SK-N-SH treated with all-trans-retinoic acid at 6 μM for 48 hours (cell line): ENCODE measurements around the gene DNAH2.

Source experiments
- ATAC-seq: fragments of 200-7000 bp; cut with Tn5 transposase; 3 replicates; pipeline ENCODE4 v1.9.1; 2020; ENCODE audit warnings: mild to moderate bottlenecking, moderate library complexity
- BACH2 ChIP-seq: fragments of 250-450 bp; sonication (Bioruptor Pico); IDR thresholded peaks from 2 replicates; pipeline ENCODE4 v1.9.0; 2021; ENCODE audit warnings: mild to moderate bottlenecking, borderline replicate concordance
- CREB5 ChIP-seq: fragments of 250-450 bp; sonication (Bioruptor Pico); IDR thresholded peaks from 2 replicates; pipeline ENCODE4 v1.5.1; 2020; ENCODE audit warnings: low read depth, mild to moderate bottlenecking, moderate library complexity
- CSDC2 ChIP-seq: fragments of 250-450 bp; sonication (Bioruptor Pico); IDR thresholded peaks from 2 replicates; pipeline ENCODE4 v1.5.0; 2020; ENCODE audit warnings: mild to moderate bottlenecking, moderate library complexity
- ESRRG ChIP-seq: fragments of 250-450 bp; sonication (Bioruptor Pico); IDR thresholded peaks from 2 replicates; pipeline ENCODE4 v1.6.1; 2021; ENCODE audit warnings: mild to moderate bottlenecking
- GLIS3 ChIP-seq: fragments of 250-450 bp; sonication (Bioruptor Pico); IDR thresholded peaks from 2 replicates; pipeline ENCODE4 v1.5.0; 2020; ENCODE audit warnings: mild to moderate bottlenecking, moderate library complexity
- ISL1 ChIP-seq: fragments of 250-450 bp; sonication (Bioruptor Pico); IDR thresholded peaks from 2 replicates; pipeline ENCODE4 v2.1.2; 2022; ENCODE audit warnings: mild to moderate bottlenecking, moderate library complexity
- OSR1 ChIP-seq: fragments of 250-450 bp; sonication (Bioruptor Pico); IDR thresholded peaks from 2 replicates; pipeline ENCODE4 v1.8.0; 2022; ENCODE audit warnings: moderate library complexity, mild to moderate bottlenecking, inconsistent platforms
- PATZ1 ChIP-seq: fragments of 250-450 bp; sonication (Bioruptor Pico); IDR thresholded peaks from 2 replicates; pipeline ENCODE4 v1.8.0; 2020; ENCODE audit warnings: mild to moderate bottlenecking, moderate library complexity, borderline replicate concordance
- PPARA ChIP-seq: fragments of 250-450 bp; sonication (Bioruptor Pico); IDR thresholded peaks from 2 replicates; pipeline ENCODE4 v1.5.0; 2020; ENCODE audit warnings: mild to moderate bottlenecking, borderline replicate concordance
- RARB ChIP-seq: fragments of 250-450 bp; sonication (Bioruptor Pico); IDR thresholded peaks from 2 replicates; pipeline ENCODE4 v1.8.0; 2021; ENCODE audit warnings: mild to moderate bottlenecking, moderate library complexity
- SNAI2 ChIP-seq: fragments of 250-450 bp; sonication (Bioruptor Pico); IDR thresholded peaks from 2 replicates; pipeline ENCODE4 v1.5.0; 2020; ENCODE audit warnings: mild to moderate bottlenecking, moderate library complexity
- TCF4 ChIP-seq: fragments of 250-450 bp; sonication (Bioruptor Pico); IDR thresholded peaks from 2 replicates; pipeline ENCODE4 v1.8.0; 2021; ENCODE audit warnings: mild to moderate bottlenecking, moderate library complexity, borderline replicate concordance
- TOX ChIP-seq: fragments of 250-450 bp; sonication (Bioruptor Pico); IDR thresholded peaks from 2 replicates; pipeline ENCODE4 v1.8.0; 2021; ENCODE audit warnings: mild to moderate bottlenecking, moderate library complexity, borderline replicate concordance
- ZFP3 ChIP-seq: fragments of 250-450 bp; sonication (Bioruptor Pico); IDR thresholded peaks from 2 replicates; pipeline ENCODE4 v1.5.0; 2020; ENCODE audit warnings: mild to moderate bottlenecking, moderate library complexity
- ZFP30 ChIP-seq: fragments of 450-650 bp; formaldehyde crosslinking; IDR thresholded peaks from 2 replicates; pipeline ENCODE4 v1.5.0; 2022; ENCODE audit warnings: mild to moderate bottlenecking, moderate library complexity
- ZNF565 ChIP-seq: fragments of 450-650 bp; formaldehyde crosslinking; conservative IDR thresholded peaks from 2 replicates; pipeline ENCODE4 v1.5.0; 2020; ENCODE audit warnings: low read depth, mild to moderate bottlenecking, moderate library complexity
- ZNF70 ChIP-seq: fragments of 450-650 bp; formaldehyde crosslinking; IDR thresholded peaks from 2 replicates; pipeline ENCODE4 v1.5.0; 2020; ENCODE audit warnings: mild to moderate bottlenecking, moderate library complexity
- TF ChIP-seq, protein P1 (sequence below): fragments of 250-450 bp; sonication (Bioruptor Pico); IDR thresholded peaks from 2 replicates; pipeline ENCODE4 v1.5.1; 2021; ENCODE audit warnings: mild to moderate bottlenecking, moderate library complexity
- TF ChIP-seq, protein P2 (sequence below): fragments of 250-450 bp; sonication (Bioruptor Pico); IDR thresholded peaks from 2 replicates; pipeline ENCODE4 v1.8.0; 2021; ENCODE audit warnings: low read depth, mild to moderate bottlenecking, moderate library complexity, borderline replicate concordance
- TF ChIP-seq, protein P3 (sequence below): fragments of 250-450 bp; sonication (Bioruptor Pico); IDR thresholded peaks from 2 replicates; pipeline ENCODE4 v1.5.0; 2020; ENCODE audit warnings: mild to moderate bottlenecking, moderate library complexity

Gene DNAH2

DNA sequence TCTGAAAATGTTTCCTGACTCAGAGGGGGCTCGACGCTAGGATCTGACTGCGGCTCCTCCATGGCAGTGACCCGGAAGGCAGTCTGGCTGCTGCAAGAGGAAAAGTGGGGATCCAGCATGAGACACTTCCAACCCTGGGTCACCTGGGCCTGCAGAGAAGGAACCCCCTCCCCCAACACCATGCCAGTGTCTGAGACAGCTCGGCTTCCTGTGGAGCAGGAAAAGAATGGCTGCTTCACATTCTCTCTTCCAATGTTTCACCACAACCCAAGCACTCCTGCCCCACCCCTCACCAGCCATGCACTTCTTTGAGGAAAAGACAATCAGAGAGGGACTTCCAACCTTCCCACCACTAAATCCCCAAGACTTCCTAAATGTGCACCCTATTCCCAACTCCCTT is 41.0 kb upstream of the DNAH2 start:
- ATAC-seq = no peak
- TF ChIP-seq TCF4 (no peak), PPARA (CRISPR knock-in tag) (no peak)

GRCh38 chr17:7677388-7678067 is 40.0 kb upstream of the DNAH2 start:
- no peak for ATAC-seq
- no peak for TF ChIP-seq BACH2 (CRISPR knock-in tag)
- TF ChIP-seq OSR1 (CRISPR knock-in tag) = no peak
- TF ChIP-seq, protein P1, sequence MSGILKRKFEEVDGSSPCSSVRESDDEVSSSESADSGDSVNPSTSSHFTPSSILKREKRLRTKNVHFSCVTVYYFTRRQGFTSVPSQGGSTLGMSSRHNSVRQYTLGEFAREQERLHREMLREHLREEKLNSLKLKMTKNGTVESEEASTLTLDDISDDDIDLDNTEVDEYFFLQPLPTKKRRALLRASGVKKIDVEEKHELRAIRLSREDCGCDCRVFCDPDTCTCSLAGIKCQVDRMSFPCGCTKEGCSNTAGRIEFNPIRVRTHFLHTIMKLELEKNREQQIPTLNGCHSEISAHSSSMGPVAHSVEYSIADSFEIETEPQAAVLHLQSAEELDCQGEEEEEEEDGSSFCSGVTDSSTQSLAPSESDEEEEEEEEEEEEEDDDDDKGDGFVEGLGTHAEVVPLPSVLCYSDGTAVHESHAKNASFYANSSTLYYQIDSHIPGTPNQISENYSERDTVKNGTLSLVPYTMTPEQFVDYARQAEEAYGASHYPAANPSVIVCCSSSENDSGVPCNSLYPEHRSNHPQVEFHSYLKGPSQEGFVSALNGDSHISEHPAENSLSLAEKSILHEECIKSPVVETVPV (CRISPR knock-in tag) = no peak
- no peak for TF ChIP-seq CREB5 (CRISPR knock-in tag)
- TF ChIP-seq ZFP3 (CRISPR knock-in tag) = no peak
- no peak for TF ChIP-seq ZFP30 (CRISPR knock-in tag)
- no peak for TF ChIP-seq SNAI2 (CRISPR knock-in tag)
- TF ChIP-seq, protein P2, sequence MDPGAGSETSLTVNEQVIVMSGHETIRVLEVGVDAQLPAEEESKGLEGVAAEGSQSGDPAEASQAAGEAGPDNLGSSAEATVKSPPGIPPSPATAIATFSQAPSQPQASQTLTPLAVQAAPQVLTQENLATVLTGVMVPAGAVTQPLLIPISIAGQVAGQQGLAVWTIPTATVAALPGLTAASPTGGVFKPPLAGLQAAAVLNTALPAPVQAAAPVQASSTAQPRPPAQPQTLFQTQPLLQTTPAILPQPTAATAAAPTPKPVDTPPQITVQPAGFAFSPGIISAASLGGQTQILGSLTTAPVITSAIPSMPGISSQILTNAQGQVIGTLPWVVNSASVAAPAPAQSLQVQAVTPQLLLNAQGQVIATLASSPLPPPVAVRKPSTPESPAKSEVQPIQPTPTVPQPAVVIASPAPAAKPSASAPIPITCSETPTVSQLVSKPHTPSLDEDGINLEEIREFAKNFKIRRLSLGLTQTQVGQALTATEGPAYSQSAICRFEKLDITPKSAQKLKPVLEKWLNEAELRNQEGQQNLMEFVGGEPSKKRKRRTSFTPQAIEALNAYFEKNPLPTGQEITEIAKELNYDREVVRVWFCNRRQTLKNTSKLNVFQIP = no peak
- no peak for TF ChIP-seq ISL1 (CRISPR knock-in tag)
- no peak for TF ChIP-seq TOX (CRISPR knock-in tag)
- no peak for TF ChIP-seq RARB (CRISPR knock-in tag)
- TF ChIP-seq ESRRG (CRISPR knock-in tag) = no peak
- TF ChIP-seq, protein P3, sequence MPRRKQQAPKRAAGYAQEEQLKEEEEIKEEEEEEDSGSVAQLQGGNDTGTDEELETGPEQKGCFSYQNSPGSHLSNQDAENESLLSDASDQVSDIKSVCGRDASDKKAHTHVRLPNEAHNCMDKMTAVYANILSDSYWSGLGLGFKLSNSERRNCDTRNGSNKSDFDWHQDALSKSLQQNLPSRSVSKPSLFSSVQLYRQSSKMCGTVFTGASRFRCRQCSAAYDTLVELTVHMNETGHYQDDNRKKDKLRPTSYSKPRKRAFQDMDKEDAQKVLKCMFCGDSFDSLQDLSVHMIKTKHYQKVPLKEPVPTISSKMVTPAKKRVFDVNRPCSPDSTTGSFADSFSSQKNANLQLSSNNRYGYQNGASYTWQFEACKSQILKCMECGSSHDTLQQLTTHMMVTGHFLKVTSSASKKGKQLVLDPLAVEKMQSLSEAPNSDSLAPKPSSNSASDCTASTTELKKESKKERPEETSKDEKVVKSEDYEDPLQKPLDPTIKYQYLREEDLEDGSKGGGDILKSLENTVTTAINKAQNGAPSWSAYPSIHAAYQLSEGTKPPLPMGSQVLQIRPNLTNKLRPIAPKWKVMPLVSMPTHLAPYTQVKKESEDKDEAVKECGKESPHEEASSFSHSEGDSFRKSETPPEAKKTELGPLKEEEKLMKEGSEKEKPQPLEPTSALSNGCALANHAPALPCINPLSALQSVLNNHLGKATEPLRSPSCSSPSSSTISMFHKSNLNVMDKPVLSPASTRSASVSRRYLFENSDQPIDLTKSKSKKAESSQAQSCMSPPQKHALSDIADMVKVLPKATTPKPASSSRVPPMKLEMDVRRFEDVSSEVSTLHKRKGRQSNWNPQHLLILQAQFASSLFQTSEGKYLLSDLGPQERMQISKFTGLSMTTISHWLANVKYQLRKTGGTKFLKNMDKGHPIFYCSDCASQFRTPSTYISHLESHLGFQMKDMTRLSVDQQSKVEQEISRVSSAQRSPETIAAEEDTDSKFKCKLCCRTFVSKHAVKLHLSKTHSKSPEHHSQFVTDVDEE (CRISPR knock-in tag) = no peak
- TF ChIP-seq PPARA (CRISPR knock-in tag) = no peak
- TF ChIP-seq GLIS3 = no peak
- no peak for TF ChIP-seq ZNF565
- no peak for TF ChIP-seq CSDC2 (CRISPR knock-in tag)
- TF ChIP-seq TCF4 = no peak

DNA sequence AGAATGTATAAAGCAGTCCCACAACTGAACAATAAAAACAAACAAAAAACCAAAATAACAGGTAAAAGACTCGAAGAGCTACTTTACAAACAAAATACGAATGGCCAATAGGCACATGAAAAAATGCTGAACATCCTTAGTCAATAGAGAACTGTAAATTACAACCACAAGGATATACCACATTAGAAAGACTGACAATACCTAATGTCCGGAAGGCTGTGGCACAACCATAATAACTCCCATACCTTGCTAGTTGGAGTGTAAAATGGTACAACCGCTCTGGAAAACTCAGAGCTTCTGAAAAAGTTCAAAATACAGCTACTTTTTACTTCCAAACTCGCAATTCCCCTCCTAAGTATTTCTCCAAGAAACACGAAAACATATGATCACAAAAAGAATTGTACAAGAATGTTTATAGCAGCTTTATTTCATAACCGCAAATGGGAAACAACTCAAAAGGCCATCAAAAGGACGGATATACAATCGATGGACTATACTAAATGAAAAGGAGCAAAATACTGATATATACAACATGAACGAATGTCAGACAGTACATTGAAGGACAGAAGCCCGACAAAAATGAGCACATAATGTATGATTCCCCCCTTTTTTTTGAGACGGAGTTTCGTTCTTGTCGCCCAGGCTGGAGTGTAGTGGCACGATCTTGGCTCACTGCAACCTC is 32.6 kb upstream of the DNAH2 start:
- ATAC-seq = no peak
- TF ChIP-seq ESRRG (CRISPR knock-in tag) = no peak
- no peak for TF ChIP-seq BACH2 (CRISPR knock-in tag)
- TF ChIP-seq, protein P2 = no peak
- no peak for TF ChIP-seq CSDC2 (CRISPR knock-in tag)
- TF ChIP-seq, protein P1 (CRISPR knock-in tag) = no peak
- no peak for TF ChIP-seq TOX (CRISPR knock-in tag)
- TF ChIP-seq PATZ1 (CRISPR knock-in tag) = no peak
- TF ChIP-seq PPARA (CRISPR knock-in tag) = no peak
- no peak for TF ChIP-seq SNAI2 (CRISPR knock-in tag)
- no peak for TF ChIP-seq ZNF70 (CRISPR knock-in tag)
- no peak for TF ChIP-seq ISL1 (CRISPR knock-in tag)
- no peak for TF ChIP-seq OSR1 (CRISPR knock-in tag)
- TF ChIP-seq, protein P3 (CRISPR knock-in tag) = no peak
- no peak for TF ChIP-seq ZFP3 (CRISPR knock-in tag)
